GM19328 (cell line): Measurements from ENCODE around the gene SIX3.

Experiments used
- ATAC-seq: cut with Tn5 transposase; IDR thresholded peaks from one replicate; pipeline ENCODE4 v1.9.1; 2021; ENCODE audit warnings: mild to moderate bottlenecking, moderate library complexity; ENCODE audit not compliant: unreplicated experiment

The SIX3 gene

DNA sequence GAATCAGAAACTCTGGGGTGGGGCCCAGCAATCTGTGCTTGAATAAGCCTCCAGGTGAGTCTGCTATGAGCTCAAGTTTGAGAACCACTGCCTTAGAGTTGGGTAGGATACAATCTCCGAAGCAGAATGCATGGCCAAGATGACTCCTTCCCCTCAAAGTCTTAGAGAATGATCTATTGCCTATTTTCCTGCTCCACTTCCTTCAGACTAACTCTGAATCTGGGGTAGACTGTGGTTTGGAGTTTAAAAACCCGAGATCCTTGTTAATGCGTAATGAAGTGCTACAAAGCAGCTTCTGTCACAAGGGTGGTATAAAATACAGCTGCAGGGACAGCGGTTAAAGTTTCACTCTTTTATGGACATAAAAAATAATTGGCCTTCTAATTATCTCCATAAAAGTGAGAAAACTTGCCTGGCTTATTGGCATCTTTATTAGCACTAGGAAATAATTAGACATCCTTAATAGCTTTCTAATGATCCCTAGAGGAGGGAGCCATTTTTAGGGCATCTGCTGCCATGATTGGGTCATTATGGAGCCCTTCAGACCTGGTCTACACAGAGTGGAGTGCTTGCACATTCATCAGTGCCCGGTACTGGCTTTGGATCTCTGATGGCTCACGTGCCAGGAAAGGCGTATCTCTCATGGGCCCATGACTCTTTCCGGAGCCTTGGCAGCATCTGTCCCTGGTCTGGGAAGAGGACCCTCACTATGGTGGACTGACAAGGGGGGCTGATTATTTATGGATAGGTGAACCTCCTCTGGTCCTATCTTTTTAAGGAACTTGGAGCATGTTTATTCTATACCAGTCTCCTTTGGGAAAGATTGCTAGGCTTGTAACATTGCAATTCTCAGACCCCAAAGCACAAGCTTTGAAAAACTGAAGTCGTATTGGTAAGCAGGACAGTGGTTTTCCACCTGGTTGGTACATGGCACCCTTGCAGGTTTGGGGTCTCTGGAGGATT, 39.5 kb downstream of the SIX3 start:
- ATAC-seq = no peak

GRCh38 chr2:44981714-44982108, 40.2 kb downstream of the SIX3 start:
- ATAC-seq = no peak

DNA sequence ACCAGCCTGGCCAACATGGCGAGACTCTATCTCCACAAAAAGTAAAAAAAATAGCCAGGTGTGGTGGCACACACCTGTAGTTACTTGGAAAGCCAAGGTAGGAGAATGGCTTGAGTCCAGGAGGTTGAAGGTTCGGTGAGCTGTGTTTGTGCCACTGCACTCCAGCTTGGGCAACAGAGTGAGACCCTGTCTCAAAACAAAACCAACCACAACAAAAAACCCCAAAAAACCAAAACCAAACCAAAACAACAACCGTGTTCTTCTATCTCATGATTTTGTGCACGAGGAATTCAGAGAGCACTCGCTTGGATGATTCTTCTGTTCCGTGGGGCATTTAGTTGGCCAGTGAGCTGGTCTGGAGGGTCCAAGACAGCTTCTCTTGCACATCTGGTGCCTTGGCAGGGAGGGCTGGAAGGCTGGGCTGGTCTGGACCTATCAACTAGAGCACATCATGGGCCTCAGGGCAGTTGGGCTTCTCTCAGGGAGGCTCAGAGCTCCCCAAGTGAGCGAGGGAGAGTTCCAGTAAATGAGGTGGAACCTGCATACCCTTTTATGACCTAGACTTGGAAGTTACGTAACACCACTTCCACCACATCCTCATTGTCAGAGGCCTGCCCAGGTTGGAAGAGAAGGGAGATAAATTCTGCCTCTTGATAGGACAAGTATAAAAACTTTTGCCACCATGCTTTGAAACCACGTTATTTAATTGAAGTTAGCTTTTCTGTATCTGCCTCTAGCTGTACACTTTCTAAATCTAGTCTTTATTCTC, 42.5 kb downstream of the SIX3 start:
- no peak for ATAC-seq

GRCh38 chr2:44989176-44989575, 47.7 kb downstream of the SIX3 start:
- no peak for ATAC-seq

DNA sequence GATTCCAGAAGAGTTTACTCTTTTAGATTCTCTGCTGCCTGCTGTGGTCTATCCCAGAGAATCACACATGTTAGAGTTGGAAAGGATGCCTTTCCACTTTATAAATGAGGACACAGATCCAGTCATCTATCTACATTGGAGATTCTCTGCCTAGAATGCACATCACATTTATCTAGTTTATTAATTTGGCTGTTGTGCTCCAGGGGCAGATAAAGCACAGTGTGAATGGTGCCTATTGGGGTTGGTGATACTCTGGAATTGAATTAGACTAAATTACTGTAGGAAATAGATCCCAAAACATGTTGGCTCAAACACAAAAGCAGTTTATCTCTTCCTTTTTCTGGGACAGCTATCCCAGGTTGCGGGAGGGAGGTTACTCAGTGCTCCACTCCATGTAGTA, 52.9 kb downstream of the SIX3 start:
- no peak for ATAC-seq
